ENCODE data around the gene MTPN. TPM values are rescaled to one million over a fixed set of nuclear protein-coding genes. Genes with fewer than 3 reads are reported as not detected.

MTPN gene
- polyA plus RNA-seq, 6 donors from 2014 or later = 203 to 341 (median 281) TPM

DNA sequence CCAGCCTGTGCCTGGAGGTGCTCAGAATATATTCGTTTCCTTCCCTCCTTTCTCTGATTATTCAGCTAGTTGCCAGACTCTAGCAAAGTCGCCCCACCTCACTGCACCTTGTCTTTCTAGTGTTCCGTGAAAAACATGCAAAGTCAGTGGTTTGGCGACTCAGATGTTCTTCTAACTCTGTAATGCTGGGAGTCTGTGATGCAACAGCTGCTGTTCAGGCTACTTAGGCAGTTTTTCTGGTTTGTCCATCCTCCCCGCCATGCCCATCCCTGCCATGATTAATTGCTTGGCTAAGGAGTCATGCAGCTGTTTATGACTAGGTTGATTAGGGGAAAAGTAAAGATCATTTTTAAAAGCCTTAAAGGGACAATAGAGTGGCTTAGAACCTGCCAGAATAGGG lies 99.4 kb downstream of the MTPN start:
- DNase-seq = no peak
- H3K9me3 Mint-ChIP-seq = peaks cover 0 to 27% (median 4%) of the 10 kb centered on the region in 7 donors
- peaks cover 0 to 20% of the 10 kb centered on the region in 2 donors for H3K36me3 Mint-ChIP-seq
- no peaks in the 10 kb centered on the region for H3K4me1 Mint-ChIP-seq
- peaks cover 9 to 32% (median 13%) of the 10 kb centered on the region in 3 donors for H3K27me3 Mint-ChIP-seq
- no peak overlapping the region for H3K27ac Mint-ChIP-seq
- H3K4me3 Mint-ChIP-seq = peak overlapping the region in 1 of 8 donors; percentile 62
- ATAC-seq (ENCODE audit: low read depth in 2 of 2) = peak in 1 of 2 donors; percentile 49

Other genes starting within 250 kb of the MTPN start
- under 1 TPM in 3 of 6 donors, not detected in 3; 0.05 to 0.43 (median 0.24) TPM for gene SLC13A4, start 249.2 kb downstream of the MTPN start, polyA plus RNA-seq (ENCODE audit: low read depth in 6 of 6)
- gene FAM180A, start 228.5 kb downstream of the MTPN start, polyA plus RNA-seq (ENCODE audit: low read depth in 6 of 6) = not detected

All from naive B cell (primary cell).